C4-2B (cell line): ENCODE measurements around the gene ITIH4.

ENCODE experiments used
- CTCF ChIP-seq: fragments of 450-650 bp; conservative IDR thresholded peaks from 2 replicates; pipeline ENCODE4 v1.5.1; 2017; ENCODE audit warnings: mild to moderate bottlenecking
- ZFX ChIP-seq: fragments of 450-650 bp; IDR thresholded peaks from 2 replicates; pipeline ENCODE4 v1.6.1; 2017

- TF ChIP-seq CTCF (no peak), ZFX (no peak)
Observed at GRCh38 chr3:52854013-52854412, 23.5 kb upstream of the ITIH4 start.
